ENCODE data around the gene PPP6R2.
A peak's percentile ranks its signal among the peaks of the same experiment; 100 is the strongest.

PPP6R2 gene

GRCh38 chr22:50467341-50467740, 124.2 kb downstream of the PPP6R2 start:
- no peak for TF ChIP-seq RAD21 (IDR thresholded peaks at IDR 0.05; ENCODE audit: low read depth)
- TF ChIP-seq CREB1 (IDR thresholded peaks at IDR 0.05; ENCODE audit: low read depth): no peak
- no peak for TF ChIP-seq REST (IDR thresholded peaks at IDR 0.05; ENCODE audit: low read depth)
- no peak for TF ChIP-seq EP300 (IDR thresholded peaks at IDR 0.05; ENCODE audit: borderline replicate concordance)
- no peak for TF ChIP-seq CEBPB (IDR thresholded peaks at IDR 0.05)
- no peak for TF ChIP-seq EGR1 (IDR thresholded peaks at IDR 0.05)
- TF ChIP-seq TAF1 (IDR thresholded peaks at IDR 0.05; ENCODE audit: low read depth): no peak
- TF ChIP-seq FOXM1 (IDR thresholded peaks at IDR 0.05; ENCODE audit: borderline replicate concordance, low read depth): no peak
- TF ChIP-seq NFIC (IDR thresholded peaks at IDR 0.05): no peak
- TF ChIP-seq MAX (IDR thresholded peaks at IDR 0.05): no peak

GRCh38 chr22:50467773-50468440, 124.8 kb downstream of the PPP6R2 start:
- no peak for TF ChIP-seq EP300 (IDR thresholded peaks at IDR 0.05; ENCODE audit: borderline replicate concordance)
- no peak for TF ChIP-seq USF1 (IDR thresholded peaks at IDR 0.05)
- TF ChIP-seq TAF1 (IDR thresholded peaks at IDR 0.05; ENCODE audit: low read depth): no peak
- TF ChIP-seq TCF12 (IDR thresholded peaks at IDR 0.05; ENCODE audit: low read depth): no peak
- TF ChIP-seq MAX (IDR thresholded peaks at IDR 0.05): no peak
- TF ChIP-seq CEBPB (IDR thresholded peaks at IDR 0.05): no peak
- no peak for TF ChIP-seq REST (IDR thresholded peaks at IDR 0.05; ENCODE audit: low read depth)

GRCh38 chr22:50468626-50469025, 125.5 kb downstream of the PPP6R2 start:
- TF ChIP-seq USF1 (IDR thresholded peaks at IDR 0.05): no peak
- TF ChIP-seq EP300 (IDR thresholded peaks at IDR 0.05; ENCODE audit: borderline replicate concordance): no peak
- no peak for TF ChIP-seq CREB1 (IDR thresholded peaks at IDR 0.05; ENCODE audit: low read depth)
- TF ChIP-seq REST (IDR thresholded peaks at IDR 0.05; ENCODE audit: low read depth): no peak
- TF ChIP-seq EGR1 (IDR thresholded peaks at IDR 0.05): no peak

- TF ChIP-seq MAX (IDR thresholded peaks at IDR 0.05) (peak; percentile 67; the same call in 1 of the 2 replicates), REST (IDR thresholded peaks at IDR 0.05; ENCODE audit: low read depth) (no peak), FOXM1 (IDR thresholded peaks at IDR 0.05; ENCODE audit: borderline replicate concordance, low read depth) (no peak), RAD21 (IDR thresholded peaks at IDR 0.05; ENCODE audit: low read depth) (no peak), EP300 (IDR thresholded peaks at IDR 0.05; ENCODE audit: borderline replicate concordance) (0 out of 2 replicates have a peak, but pooled peaks have one; percentile 47), ZBTB7A (IDR thresholded peaks at IDR 0.05; ENCODE audit: low read depth) (peak; percentile 61; the same call in 1 of the 2 replicates), CEBPB (IDR thresholded peaks at IDR 0.05) (no peak), NFIC (IDR thresholded peaks at IDR 0.05) (peak; percentile 37; the same call in 1 of the 2 replicates), TCF12 (IDR thresholded peaks at IDR 0.05; ENCODE audit: low read depth) (peak; percentile 78), USF1 (IDR thresholded peaks at IDR 0.05) (no peak), YY1 (IDR thresholded peaks at IDR 0.05; ENCODE audit: low read depth) (no peak), EGR1 (IDR thresholded peaks at IDR 0.05) (peak; percentile 27; the same call in 1 of the 2 replicates), TEAD4 (IDR thresholded peaks at IDR 0.05) (no peak), CREB1 (IDR thresholded peaks at IDR 0.05; ENCODE audit: low read depth) (no peak), TAF1 (IDR thresholded peaks at IDR 0.05; ENCODE audit: low read depth) (no peak)
Measured at GRCh38 chr22:50469377-50470305, 126.5 kb downstream of the PPP6R2 start.
